HEK293T (cell line): ENCODE measurements around the gene RSPO1.
A peak's percentile ranks its signal among the peaks of the same experiment; 100 is the strongest.
"Not testable (repeated sequence)": the region's sequence is repeated elsewhere in the genome, so short reads cannot be mapped to it uniquely, and the experiment has no call there.

Experiments
- CTCF ChIA-PET: fragments of 350-600 bp; formaldehyde crosslinking; extraction: SDS; loops from one replicate; lab custom pipeline; 2021; ENCODE audit warnings: antibody characterized with exemption, inconsistent platforms; lab: Yijun Ruan, JAX
- POLR2A ChIA-PET: fragments of 350-600 bp; formaldehyde crosslinking; extraction: SDS; loops from one replicate; lab custom pipeline; 2020; ENCODE audit warnings: antibody characterized with exemption, inconsistent platforms; lab: Yijun Ruan, JAX
- DNase-seq: peaks from one replicate; pipeline ENCODE4 v3.0.0; 2012; ENCODE audit warnings: mixed read lengths; ENCODE audit errors: extremely low spot score
- ARNT ChIP-seq: fragments of 450-650 bp; IDR thresholded peaks from 2 replicates; pipeline ENCODE4 v1.6.1; 2017; ENCODE audit warnings: mild to moderate bottlenecking
- BHLHE40 ChIP-seq: fragments of 450-650 bp; IDR thresholded peaks from 2 replicates; pipeline ENCODE4 v1.6.1; 2016; ENCODE audit warnings: mild to moderate bottlenecking, moderate library complexity, borderline replicate concordance
- CTBP1 ChIP-seq: fragments of 450-650 bp; IDR thresholded peaks from 2 replicates; pipeline ENCODE4 v1.6.1; 2016; ENCODE audit warnings: borderline replicate concordance
- ELF4 ChIP-seq: fragments of 450-650 bp; IDR thresholded peaks from 2 replicates; pipeline ENCODE4 v1.6.1; 2017; ENCODE audit warnings: antibody characterized with exemption
- FOXA1 ChIP-seq: fragments of 450-650 bp; IDR thresholded peaks from 2 replicates; pipeline ENCODE4 v1.6.1; 2016; ENCODE audit warnings: mild to moderate bottlenecking
- FOXK2 ChIP-seq: fragments of 450-650 bp; IDR thresholded peaks from 2 replicates; pipeline ENCODE4 v1.6.1; 2016; ENCODE audit warnings: mild to moderate bottlenecking
- FOXM1 ChIP-seq: fragments of 450-650 bp; IDR thresholded peaks from 2 replicates; pipeline ENCODE4 v1.6.1; 2017; ENCODE audit warnings: mild to moderate bottlenecking, borderline replicate concordance
- HDGF ChIP-seq: fragments of 450-650 bp; IDR thresholded peaks from 2 replicates; pipeline ENCODE4 v1.6.1; 2017; ENCODE audit warnings: antibody characterized with exemption, borderline replicate concordance
- L3MBTL2 ChIP-seq: fragments of 450-650 bp; conservative IDR thresholded peaks from 2 replicates; pipeline ENCODE4 v1.6.1; 2016; ENCODE audit warnings: mild to moderate bottlenecking
- LEF1 ChIP-seq: fragments of 450-650 bp; IDR thresholded peaks from 2 replicates; pipeline ENCODE4 v1.6.1; 2017; ENCODE audit warnings: mild to moderate bottlenecking, borderline replicate concordance
- NFRKB ChIP-seq: fragments of 450-650 bp; IDR thresholded peaks from 2 replicates; pipeline ENCODE4 v1.6.1; 2016; ENCODE audit warnings: mild to moderate bottlenecking, moderate library complexity
- PKNOX1 ChIP-seq: fragments of 450-650 bp; IDR thresholded peaks from 2 replicates; pipeline ENCODE4 v1.6.1; 2016
- SP1 ChIP-seq: fragments of 450-650 bp; IDR thresholded peaks from 2 replicates; pipeline ENCODE4 v1.6.1; 2017
- SUZ12 ChIP-seq: fragments of 450-650 bp; IDR thresholded peaks from 2 replicates; pipeline ENCODE4 v1.6.1; 2016; ENCODE audit warnings: mild to moderate bottlenecking
- TARDBP ChIP-seq: fragments of 450-650 bp; IDR thresholded peaks from 2 replicates; pipeline ENCODE4 v1.6.1; 2016
- ZNF384 ChIP-seq: fragments of 450-650 bp; IDR thresholded peaks from 2 replicates; pipeline ENCODE4 v1.6.1; 2016

The RSPO1 gene

GRCh38 chr1:37599940-37600339 is 34.8 kb downstream of the RSPO1 start:
- DNase-seq, result no peak
- POLR2A ChIA-PET, result interaction anchor here (1.5 kb wide), 1 partner anchor 91 kb away, joined by 4 read pairs; a partner anchor contains a TSS
- no peak for TF ChIP-seq FOXK2
- no peak for TF ChIP-seq PKNOX1
- TF ChIP-seq FOXA1, result no peak
- no peak for TF ChIP-seq TARDBP
- no peak for TF ChIP-seq NFRKB
- TF ChIP-seq ARNT, result no peak
- CTCF ChIA-PET, result interaction anchor here (1.2 kb wide), 1 partner anchor 82 kb away, joined by 4 read pairs; no protein-coding TSS in a partner anchor

- POLR2A ChIA-PET, result interaction anchor here (0.5 to 1.7 kb wide), 11 partner anchors 9 to 138 kb away, joined by 3 to 8 read pairs (median 3); partner anchors contain the start of gene SNIP1
- CTCF ChIA-PET, result no interaction called here
- TF ChIP-seq CTBP1 (no peak), PKNOX1 (peak; percentile 13; the same call in 1 of the 2 replicates), SUZ12 (no peak)
- DNase-seq, result no peak
Measured at GRCh38 chr1:37596182-37596667, 38.5 kb downstream of the RSPO1 start.

GRCh38 chr1:37595440-37596181 is 39.1 kb downstream of the RSPO1 start, which contains the start of gene GNL2:
Gene GNL2, minus strand, starts transcription at chr1:37595937. Its CDS starts 115 bp downstream, at chr1:37595822.
- ChIA-PET POLR2A (interaction anchor here (0.5 to 1.7 kb wide), 13 partner anchors 9 to 138 kb away, joined by 3 to 8 read pairs (median 3); partner anchors contain the start of gene SNIP1), CTCF (interaction anchor here (0.6 kb wide), 1 partner anchor 211 kb away, joined by 3 read pairs; no protein-coding TSS in a partner anchor)
- peak; percentile 99 for DNase-seq
- TF ChIP-seq FOXA1 (no peak), L3MBTL2 (peak; percentile 87)

- no peak for DNase-seq
- ChIA-PET CTCF (no interaction called here), POLR2A (interaction anchor here (0.7 kb wide), 1 partner anchor 15 kb away, joined by 3 read pairs; no protein-coding TSS in a partner anchor)
- no peak for TF ChIP-seq NFRKB
- TF ChIP-seq ARNT, result no peak
- TF ChIP-seq L3MBTL2, result no peak
- TF ChIP-seq ZNF384, result no peak
- no peak for TF ChIP-seq CTBP1
- no peak for TF ChIP-seq PKNOX1
- TF ChIP-seq LEF1, result no peak
- TF ChIP-seq BHLHE40, result no peak
- no peak for TF ChIP-seq TARDBP
- no peak for TF ChIP-seq FOXM1
- no peak for TF ChIP-seq SUZ12
Measured at GRCh38 chr1:37593726-37594125, 41.0 kb downstream of the RSPO1 start.

- TF ChIP-seq CTBP1 (no peak), FOXM1 (no peak), NFRKB (no peak), TARDBP (no peak), SP1 (no peak), ELF4 (no peak), LEF1 (no peak), L3MBTL2 (no peak), ARNT (no peak), SUZ12 (no peak), FOXK2 (no peak), BHLHE40 (no peak), ZNF384 (no peak), PKNOX1 (no peak), FOXA1 (no peak), HDGF (no peak)
- CTCF ChIA-PET, result no interaction called here
- DNase-seq, result no peak
- POLR2A ChIA-PET, result no interaction called here
Measured at GRCh38 chr1:37588939-37589338, 45.8 kb downstream of the RSPO1 start.

- POLR2A ChIA-PET, result interaction anchor here (2.2 kb wide), 1 partner anchor 11 kb away, joined by 8 read pairs; the partner anchor contains the start of gene GNL2
- CTCF ChIA-PET, DNase-seq: not testable (repeated sequence)
Measured at GRCh38 chr1:37584544-37584943, 50.1 kb downstream of the RSPO1 start.
